ENCODE measurements around the gene SLC26A8. TPM values are rescaled to one million over a fixed set of nuclear protein-coding genes. Genes with fewer than 3 reads are reported as not detected.
A peak's percentile ranks its signal among the peaks of the same experiment; 100 is the strongest.

Gene SLC26A8
- total and polyA plus RNA-seq, 2 experiments from 2014 or later, result 0.89 to 2.9 TPM

GRCh38 chr6:35896228-35896627 lies 128.2 kb downstream of the SLC26A8 start:
- no peaks in the 10 kb centered on the region for H3F3A ChIP-seq (replicated peaks; ENCODE audit: low read depth)
- Mint-ChIP-seq H3K27me3 (ENCODE audit: insufficient read depth, low read depth, poor library complexity) (peaks cover 2% of the 10 kb centered on the region), H3K9me3 (no peaks in the 10 kb centered on the region), H3K4me3 (no peak overlapping the region), H3K4me1 (peaks cover 24% of the 10 kb centered on the region), H3K36me3 (ENCODE audit: low read depth) (peaks cover 18% of the 10 kb centered on the region), H3K27ac (peak overlapping the region; percentile 60; the same call in 1 of the 2 replicates)
- TF ChIP-seq CREB1 (CRISPR knock-in tag; IDR thresholded peaks at IDR 0.05; ENCODE audit: low read depth), result no peak
- TF ChIP-seq ZNF114 (CRISPR knock-in tag; IDR thresholded peaks at IDR 0.05), result no peak
- TF ChIP-seq ZNF331 (CRISPR knock-in tag; IDR thresholded peaks at IDR 0.05; ENCODE audit: low read depth), result no peak
- no peak for TF ChIP-seq JUNB (IDR thresholded peaks at IDR 0.05; ENCODE audit: unreplicated experiment)
- no peak for TF ChIP-seq EZH2phosphoT487 (IDR thresholded peaks at IDR 0.05; ENCODE audit: unreplicated experiment)
- TF ChIP-seq NANOG (IDR thresholded peaks at IDR 0.05; ENCODE audit: borderline replicate concordance), result no peak
- TF ChIP-seq EZH2 (IDR thresholded peaks at IDR 0.05; ENCODE audit: low read depth, unreplicated experiment), result no peak
- TF ChIP-seq, protein P1, sequence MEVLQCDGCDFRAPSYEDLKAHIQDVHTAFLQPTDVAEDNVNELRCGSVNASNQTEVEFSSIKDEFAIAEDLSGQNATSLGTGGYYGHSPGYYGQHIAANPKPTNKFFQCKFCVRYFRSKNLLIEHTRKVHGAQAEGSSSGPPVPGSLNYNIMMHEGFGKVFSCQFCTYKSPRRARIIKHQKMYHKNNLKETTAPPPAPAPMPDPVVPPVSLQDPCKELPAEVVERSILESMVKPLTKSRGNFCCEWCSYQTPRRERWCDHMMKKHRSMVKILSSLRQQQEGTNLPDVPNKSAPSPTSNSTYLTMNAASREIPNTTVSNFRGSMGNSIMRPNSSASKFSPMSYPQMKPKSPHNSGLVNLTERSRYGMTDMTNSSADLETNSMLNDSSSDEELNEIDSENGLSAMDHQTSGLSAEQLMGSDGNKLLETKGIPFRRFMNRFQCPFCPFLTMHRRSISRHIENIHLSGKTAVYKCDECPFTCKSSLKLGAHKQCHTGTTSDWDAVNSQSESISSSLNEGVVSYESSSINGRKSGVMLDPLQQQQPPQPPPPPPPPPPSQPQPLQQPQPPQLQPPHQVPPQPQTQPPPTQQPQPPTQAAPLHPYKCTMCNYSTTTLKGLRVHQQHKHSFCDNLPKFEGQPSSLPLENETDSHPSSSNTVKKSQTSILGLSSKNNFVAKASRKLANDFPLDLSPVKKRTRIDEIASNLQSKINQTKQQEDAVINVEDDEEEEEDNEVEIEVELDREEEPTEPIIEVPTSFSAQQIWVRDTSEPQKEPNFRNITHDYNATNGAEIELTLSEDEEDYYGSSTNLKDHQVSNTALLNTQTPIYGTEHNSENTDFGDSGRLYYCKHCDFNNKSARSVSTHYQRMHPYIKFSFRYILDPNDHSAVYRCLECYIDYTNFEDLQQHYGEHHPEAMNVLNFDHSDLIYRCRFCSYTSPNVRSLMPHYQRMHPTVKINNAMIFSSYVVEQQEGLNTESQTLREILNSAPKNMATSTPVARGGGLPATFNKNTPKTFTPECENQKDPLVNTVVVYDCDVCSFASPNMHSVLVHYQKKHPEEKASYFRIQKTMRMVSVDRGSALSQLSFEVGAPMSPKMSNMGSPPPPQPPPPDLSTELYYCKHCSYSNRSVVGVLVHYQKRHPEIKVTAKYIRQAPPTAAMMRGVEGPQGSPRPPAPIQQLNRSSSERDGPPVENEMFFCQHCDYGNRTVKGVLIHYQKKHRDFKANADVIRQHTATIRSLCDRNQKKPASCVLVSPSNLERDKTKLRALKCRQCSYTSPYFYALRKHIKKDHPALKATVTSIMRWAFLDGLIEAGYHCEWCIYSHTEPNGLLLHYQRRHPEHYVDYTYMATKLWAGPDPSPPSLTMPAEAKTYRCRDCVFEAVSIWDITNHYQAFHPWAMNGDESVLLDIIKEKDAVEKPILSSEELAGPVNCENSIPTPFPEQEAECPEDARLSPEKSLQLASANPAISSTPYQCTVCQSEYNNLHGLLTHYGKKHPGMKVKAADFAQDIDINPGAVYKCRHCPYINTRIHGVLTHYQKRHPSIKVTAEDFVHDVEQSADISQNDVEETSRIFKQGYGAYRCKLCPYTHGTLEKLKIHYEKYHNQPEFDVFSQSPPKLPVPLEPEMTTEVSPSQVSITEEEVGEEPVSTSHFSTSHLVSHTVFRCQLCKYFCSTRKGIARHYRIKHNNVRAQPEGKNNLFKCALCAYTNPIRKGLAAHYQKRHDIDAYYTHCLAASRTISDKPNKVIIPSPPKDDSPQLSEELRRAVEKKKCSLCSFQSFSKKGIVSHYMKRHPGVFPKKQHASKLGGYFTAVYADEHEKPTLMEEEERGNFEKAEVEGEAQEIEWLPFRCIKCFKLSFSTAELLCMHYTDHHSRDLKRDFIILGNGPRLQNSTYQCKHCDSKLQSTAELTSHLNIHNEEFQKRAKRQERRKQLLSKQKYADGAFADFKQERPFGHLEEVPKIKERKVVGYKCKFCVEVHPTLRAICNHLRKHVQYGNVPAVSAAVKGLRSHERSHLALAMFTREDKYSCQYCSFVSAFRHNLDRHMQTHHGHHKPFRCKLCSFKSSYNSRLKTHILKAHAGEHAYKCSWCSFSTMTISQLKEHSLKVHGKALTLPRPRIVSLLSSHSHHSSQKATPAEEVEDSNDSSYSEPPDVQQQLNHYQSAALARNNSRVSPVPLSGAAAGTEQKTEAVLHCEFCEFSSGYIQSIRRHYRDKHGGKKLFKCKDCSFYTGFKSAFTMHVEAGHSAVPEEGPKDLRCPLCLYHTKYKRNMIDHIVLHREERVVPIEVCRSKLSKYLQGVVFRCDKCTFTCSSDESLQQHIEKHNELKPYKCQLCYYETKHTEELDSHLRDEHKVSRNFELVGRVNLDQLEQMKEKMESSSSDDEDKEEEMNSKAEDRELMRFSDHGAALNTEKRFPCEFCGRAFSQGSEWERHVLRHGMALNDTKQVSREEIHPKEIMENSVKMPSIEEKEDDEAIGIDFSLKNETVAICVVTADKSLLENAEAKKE (CRISPR knock-in tag; IDR thresholded peaks at IDR 0.05), result no peak
- TF ChIP-seq REST (IDR thresholded peaks at IDR 0.05; ENCODE audit: unreplicated experiment), result no peak
- TF ChIP-seq POLR2AphosphoS5 (IDR thresholded peaks at IDR 0.05; ENCODE audit: low read depth), result no peak
- TF ChIP-seq, protein P2, sequence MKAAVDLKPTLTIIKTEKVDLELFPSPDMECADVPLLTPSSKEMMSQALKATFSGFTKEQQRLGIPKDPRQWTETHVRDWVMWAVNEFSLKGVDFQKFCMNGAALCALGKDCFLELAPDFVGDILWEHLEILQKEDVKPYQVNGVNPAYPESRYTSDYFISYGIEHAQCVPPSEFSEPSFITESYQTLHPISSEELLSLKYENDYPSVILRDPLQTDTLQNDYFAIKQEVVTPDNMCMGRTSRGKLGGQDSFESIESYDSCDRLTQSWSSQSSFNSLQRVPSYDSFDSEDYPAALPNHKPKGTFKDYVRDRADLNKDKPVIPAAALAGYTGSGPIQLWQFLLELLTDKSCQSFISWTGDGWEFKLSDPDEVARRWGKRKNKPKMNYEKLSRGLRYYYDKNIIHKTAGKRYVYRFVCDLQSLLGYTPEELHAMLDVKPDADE (IDR thresholded peaks at IDR 0.05), result no peak
- TF ChIP-seq, protein P3, sequence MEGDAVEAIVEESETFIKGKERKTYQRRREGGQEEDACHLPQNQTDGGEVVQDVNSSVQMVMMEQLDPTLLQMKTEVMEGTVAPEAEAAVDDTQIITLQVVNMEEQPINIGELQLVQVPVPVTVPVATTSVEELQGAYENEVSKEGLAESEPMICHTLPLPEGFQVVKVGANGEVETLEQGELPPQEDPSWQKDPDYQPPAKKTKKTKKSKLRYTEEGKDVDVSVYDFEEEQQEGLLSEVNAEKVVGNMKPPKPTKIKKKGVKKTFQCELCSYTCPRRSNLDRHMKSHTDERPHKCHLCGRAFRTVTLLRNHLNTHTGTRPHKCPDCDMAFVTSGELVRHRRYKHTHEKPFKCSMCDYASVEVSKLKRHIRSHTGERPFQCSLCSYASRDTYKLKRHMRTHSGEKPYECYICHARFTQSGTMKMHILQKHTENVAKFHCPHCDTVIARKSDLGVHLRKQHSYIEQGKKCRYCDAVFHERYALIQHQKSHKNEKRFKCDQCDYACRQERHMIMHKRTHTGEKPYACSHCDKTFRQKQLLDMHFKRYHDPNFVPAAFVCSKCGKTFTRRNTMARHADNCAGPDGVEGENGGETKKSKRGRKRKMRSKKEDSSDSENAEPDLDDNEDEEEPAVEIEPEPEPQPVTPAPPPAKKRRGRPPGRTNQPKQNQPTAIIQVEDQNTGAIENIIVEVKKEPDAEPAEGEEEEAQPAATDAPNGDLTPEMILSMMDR (conservative IDR thresholded peaks at IDR 0.05; ENCODE audit: low read depth in 2 of 2), result no peak
- no peak for TF ChIP-seq STAT1 (IDR thresholded peaks at IDR 0.05; ENCODE audit: unreplicated experiment)
- H2AFZ ChIP-seq, result no peak overlapping the region
- H3K4me1 ChIP-seq (ENCODE audit: insufficient read depth), result peaks cover 11% of the 10 kb centered on the region
- H3K4me2 ChIP-seq, result no peak overlapping the region
- H3K4me3 ChIP-seq, result no peak overlapping the region
- H3K9me2 ChIP-seq (ENCODE audit: insufficient read depth), result no peaks in the 10 kb centered on the region
- H3K79me2 ChIP-seq (replicated peaks; ENCODE audit: insufficient read depth), result peaks cover 100% of the 10 kb centered on the region
- peaks cover 45% of the 10 kb centered on the region for H4K20me1 ChIP-seq (replicated peaks; ENCODE audit: insufficient read depth)
- H3K27ac ChIP-seq (ENCODE audit: low read depth), result no peak overlapping the region
- no peaks in the 10 kb centered on the region; the same call in 1 of the 2 replicates for H3K36me3 ChIP-seq (ENCODE audit: insufficient read depth)
- DNase-seq (ENCODE audit: low spot score), result no peak
- ATAC-seq, result no peak
- H3K27me3 ChIP-seq (ENCODE audit: insufficient read depth), result no peaks in the 10 kb centered on the region

Measured in GM23338 (cell line).